Measurements from ENCODE around the gene TNS2. TPM values are rescaled to one million over a fixed set of nuclear protein-coding genes. Genes with fewer than 3 reads are reported as not detected.

TNS2 gene
- total and polyA plus RNA-seq, 2 of the 13 experiments (the other 11 are each of a cell fraction or from before 2014, with no cell fraction given), result 8.9 to 20.4 TPM

DNA sequence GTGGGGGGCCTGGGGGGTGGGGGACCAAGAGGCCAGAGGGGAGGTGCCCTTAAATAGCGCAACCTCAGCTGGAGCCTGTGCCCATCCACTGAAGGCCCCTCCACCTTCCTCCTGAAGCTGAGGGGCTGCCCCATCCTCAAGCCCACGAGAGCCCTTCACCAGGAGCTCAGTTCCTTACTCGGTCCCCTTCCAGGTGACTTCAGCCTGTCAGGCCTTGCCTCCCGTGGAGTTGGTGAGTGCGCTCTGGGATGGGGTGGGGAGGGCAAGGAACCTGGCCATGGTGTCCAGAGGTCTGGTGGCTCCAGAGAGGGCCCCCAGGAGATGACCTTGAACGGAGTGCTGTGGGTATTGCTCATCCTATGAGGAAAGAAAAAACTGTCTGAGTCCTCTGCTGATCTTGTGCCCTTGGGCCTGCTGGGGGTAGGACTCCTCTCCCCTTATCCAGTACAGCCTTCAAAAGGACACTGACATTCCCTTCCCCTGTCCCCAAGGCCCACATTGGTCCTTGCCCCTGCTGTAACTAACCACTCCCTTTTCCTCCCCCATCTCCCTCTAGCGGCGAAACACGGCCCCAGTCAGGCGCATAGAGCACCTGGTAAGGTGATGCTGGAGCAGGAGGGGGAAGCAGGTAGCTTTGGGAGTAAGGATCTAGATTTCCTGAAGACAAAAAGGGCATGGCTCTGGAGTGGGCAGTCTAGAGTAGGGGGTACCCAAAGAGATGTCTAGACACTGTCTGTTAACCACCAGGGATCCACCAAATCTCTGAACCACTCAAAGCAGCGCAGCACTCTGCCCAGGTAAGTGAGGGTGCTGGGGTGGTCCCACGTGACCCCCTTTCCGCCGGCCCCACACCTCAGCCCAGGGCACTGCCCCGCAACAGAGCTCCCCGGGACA, 3.6 kb downstream of the TNS2 start (continued):
- TF ChIP-seq, protein P1, sequence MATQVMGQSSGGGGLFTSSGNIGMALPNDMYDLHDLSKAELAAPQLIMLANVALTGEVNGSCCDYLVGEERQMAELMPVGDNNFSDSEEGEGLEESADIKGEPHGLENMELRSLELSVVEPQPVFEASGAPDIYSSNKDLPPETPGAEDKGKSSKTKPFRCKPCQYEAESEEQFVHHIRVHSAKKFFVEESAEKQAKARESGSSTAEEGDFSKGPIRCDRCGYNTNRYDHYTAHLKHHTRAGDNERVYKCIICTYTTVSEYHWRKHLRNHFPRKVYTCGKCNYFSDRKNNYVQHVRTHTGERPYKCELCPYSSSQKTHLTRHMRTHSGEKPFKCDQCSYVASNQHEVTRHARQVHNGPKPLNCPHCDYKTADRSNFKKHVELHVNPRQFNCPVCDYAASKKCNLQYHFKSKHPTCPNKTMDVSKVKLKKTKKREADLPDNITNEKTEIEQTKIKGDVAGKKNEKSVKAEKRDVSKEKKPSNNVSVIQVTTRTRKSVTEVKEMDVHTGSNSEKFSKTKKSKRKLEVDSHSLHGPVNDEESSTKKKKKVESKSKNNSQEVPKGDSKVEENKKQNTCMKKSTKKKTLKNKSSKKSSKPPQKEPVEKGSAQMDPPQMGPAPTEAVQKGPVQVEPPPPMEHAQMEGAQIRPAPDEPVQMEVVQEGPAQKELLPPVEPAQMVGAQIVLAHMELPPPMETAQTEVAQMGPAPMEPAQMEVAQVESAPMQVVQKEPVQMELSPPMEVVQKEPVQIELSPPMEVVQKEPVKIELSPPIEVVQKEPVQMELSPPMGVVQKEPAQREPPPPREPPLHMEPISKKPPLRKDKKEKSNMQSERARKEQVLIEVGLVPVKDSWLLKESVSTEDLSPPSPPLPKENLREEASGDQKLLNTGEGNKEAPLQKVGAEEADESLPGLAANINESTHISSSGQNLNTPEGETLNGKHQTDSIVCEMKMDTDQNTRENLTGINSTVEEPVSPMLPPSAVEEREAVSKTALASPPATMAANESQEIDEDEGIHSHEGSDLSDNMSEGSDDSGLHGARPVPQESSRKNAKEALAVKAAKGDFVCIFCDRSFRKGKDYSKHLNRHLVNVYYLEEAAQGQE (IDR thresholded peaks at IDR 0.05; ENCODE audit: borderline replicate concordance in 1 of 2, low read depth in 1 of 2, low read length in 2 of 2), result 0 out of 4 replicates have a peak, but pooled peaks of 1 of the 2 experiments have one; percentile 13

DNA sequence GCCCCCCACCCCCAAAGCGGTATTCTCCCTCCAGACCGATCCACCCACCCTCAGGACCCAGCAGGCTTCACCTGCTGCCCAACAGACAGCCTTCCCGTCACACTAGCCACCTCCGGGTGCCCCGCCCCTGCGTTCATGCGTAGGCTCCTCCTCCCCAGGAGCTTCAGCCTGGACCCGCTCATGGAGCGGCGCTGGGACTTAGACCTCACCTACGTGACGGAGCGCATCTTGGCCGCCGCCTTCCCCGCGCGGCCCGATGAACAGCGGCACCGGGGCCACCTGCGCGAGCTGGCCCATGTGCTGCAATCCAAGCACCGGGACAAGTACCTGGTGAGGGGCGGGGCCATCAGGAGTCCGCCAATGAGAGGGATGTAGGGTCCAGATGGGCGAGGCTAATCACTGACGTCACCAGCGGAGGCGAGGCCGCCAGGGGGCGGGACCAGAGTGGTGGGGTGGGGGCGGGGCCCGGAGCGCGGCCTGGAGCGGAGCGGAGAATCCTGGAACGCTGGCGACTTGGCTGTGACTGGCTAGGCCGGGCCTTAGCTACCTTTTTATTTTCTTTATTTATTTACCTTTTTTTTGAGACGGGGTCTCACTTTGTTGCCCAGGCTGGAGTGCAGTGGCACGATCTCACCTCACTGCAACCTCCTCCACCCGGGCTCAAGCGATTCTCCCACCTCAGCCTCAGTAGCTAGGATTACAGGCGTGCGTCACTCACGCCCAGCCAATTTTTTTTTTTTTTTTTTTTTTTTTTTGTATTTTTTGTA, 4.4 kb downstream of the TNS2 start:
- peak overlapping the region; percentile 66 for H3K9ac ChIP-seq (ENCODE audit: insufficient read depth, low read depth, low read length)
- peak; percentile 28 for FAIRE-seq
- TF ChIP-seq MTF1 (CRISPR knock-in tag; IDR thresholded peaks at IDR 0.05) (no peak), XRCC5 (optimal IDR thresholded peaks at IDR 0.05; ENCODE audit: low read length) (no peak), BCL6 (CRISPR knock-in tag; IDR thresholded peaks at IDR 0.05) (no peak), ZNF143 (CRISPR knock-in tag; IDR thresholded peaks at IDR 0.05) (no peak), AKAP8 (CRISPR knock-in tag; IDR thresholded peaks at IDR 0.05) (no peak; the same call in 1 of the 2 replicates), SOX6 (IDR thresholded peaks at IDR 0.05) (no peak), SOX6 (CRISPR knock-in tag; IDR thresholded peaks at IDR 0.05) (no peak), ERF (CRISPR knock-in tag; IDR thresholded peaks at IDR 0.05) (no peak), GABPB1 (CRISPR knock-in tag; IDR thresholded peaks at IDR 0.05) (no peak), SMAD9 (CRISPR knock-in tag; IDR thresholded peaks at IDR 0.05) (no peak)
- TF ChIP-seq, protein P2, sequence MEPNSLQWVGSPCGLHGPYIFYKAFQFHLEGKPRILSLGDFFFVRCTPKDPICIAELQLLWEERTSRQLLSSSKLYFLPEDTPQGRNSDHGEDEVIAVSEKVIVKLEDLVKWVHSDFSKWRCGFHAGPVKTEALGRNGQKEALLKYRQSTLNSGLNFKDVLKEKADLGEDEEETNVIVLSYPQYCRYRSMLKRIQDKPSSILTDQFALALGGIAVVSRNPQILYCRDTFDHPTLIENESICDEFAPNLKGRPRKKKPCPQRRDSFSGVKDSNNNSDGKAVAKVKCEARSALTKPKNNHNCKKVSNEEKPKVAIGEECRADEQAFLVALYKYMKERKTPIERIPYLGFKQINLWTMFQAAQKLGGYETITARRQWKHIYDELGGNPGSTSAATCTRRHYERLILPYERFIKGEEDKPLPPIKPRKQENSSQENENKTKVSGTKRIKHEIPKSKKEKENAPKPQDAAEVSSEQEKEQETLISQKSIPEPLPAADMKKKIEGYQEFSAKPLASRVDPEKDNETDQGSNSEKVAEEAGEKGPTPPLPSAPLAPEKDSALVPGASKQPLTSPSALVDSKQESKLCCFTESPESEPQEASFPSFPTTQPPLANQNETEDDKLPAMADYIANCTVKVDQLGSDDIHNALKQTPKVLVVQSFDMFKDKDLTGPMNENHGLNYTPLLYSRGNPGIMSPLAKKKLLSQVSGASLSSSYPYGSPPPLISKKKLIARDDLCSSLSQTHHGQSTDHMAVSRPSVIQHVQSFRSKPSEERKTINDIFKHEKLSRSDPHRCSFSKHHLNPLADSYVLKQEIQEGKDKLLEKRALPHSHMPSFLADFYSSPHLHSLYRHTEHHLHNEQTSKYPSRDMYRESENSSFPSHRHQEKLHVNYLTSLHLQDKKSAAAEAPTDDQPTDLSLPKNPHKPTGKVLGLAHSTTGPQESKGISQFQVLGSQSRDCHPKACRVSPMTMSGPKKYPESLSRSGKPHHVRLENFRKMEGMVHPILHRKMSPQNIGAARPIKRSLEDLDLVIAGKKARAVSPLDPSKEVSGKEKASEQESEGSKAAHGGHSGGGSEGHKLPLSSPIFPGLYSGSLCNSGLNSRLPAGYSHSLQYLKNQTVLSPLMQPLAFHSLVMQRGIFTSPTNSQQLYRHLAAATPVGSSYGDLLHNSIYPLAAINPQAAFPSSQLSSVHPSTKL (CRISPR knock-in tag; IDR thresholded peaks at IDR 0.05), result no peak

More for the DNA sequence above, 4.4 kb downstream of the TNS2 start:
- peaks cover 40% of the 10 kb centered on the region for H3K4me1 ChIP-seq (ENCODE audit: insufficient read depth, low read length)
- intact Hi-C loops (cut with micrococcal nuclease; ENCODE audit: unreplicated experiment), result no loop called here
- 0 out of 5 replicates have a peak, but pooled peaks cover 0 to 7% of the 10 kb centered on the region in 2 experiments for H3K36me3 ChIP-seq (replicated peaks in 1 of 2; ENCODE audit: control insufficient read depth in 1 of 2, insufficient read depth in 2 of 2, low read length in 2 of 2)
- ATAC-seq, result peak; percentile 19
- peak; percentile 83 for DNase-seq (ENCODE audit: low spot score)
- CTCF ChIA-PET (ENCODE audit: low intra/inter-chr PET ratio, low total read pairs), result no interaction called here
- H2AFZ ChIP-seq (ENCODE audit: low read length), result no peak overlapping the region
- H4K20me1 ChIP-seq (ENCODE audit: insufficient read depth, low read length), result no peaks in the 10 kb centered on the region
- H3K27ac ChIP-seq (ENCODE audit: extremely low read length, insufficient read depth, low read length), result peak overlapping the region; percentile 69
- no peaks in the 10 kb centered on the region for H3K27me3 ChIP-seq (ENCODE audit: control insufficient read depth in 1 of 2, insufficient read depth in 2 of 2, low read length in 2 of 2)
- POLR2A ChIA-PET, result interaction anchor here (0.8 to 8.3 kb wide), 10 partner anchors 7 to 126 kb away, joined by 4 to 83 read pairs (median 8); partner anchors contain the start of genes CSAD, EIF4B, SOAT2 and SPRYD3
- 66% methylated on average over 30 of the region's 48 CpGs for WGBS (ENCODE audit: low lambda C conversion rate)
- in situ Hi-C loops (cut with HindIII; ENCODE audit: extremely low pct_ligation_motif_present, low pct_unique_long_range_greater_than_20kb), result no loop called here
- no TSS peak for BruUV-seq (replicated peaks)
- peaks cover 18% of the 10 kb centered on the region for H3K79me2 ChIP-seq (ENCODE audit: insufficient read depth, low read length)
- no peaks in the 10 kb centered on the region for H3K9me3 ChIP-seq (ENCODE audit: low read length)
- peak overlapping the region; percentile 52 to 73 (median 60); a peak in 5 of 6 replicates for H3K4me3 ChIP-seq (replicated peaks in 1 of 3; ENCODE audit: insufficient read depth in 1 of 3, low read depth in 2 of 3, low read length in 3 of 3)
- peak overlapping the region; percentile 71 for H3K4me2 ChIP-seq (ENCODE audit: low read depth, low read length)

Data from HepG2 (cell line).